Measurements from ENCODE around the gene SLC35E2B. TPM values are rescaled to one million over a fixed set of nuclear protein-coding genes. Genes with fewer than 3 reads are reported as not detected.
"Not testable (repeated sequence)": the region's sequence is repeated elsewhere in the genome, so short reads cannot be mapped to it uniquely, and the experiment has no call there.

SLC35E2B gene
- total RNA-seq, 1 donor from 2014 or later, result 25.3 TPM

DNA sequence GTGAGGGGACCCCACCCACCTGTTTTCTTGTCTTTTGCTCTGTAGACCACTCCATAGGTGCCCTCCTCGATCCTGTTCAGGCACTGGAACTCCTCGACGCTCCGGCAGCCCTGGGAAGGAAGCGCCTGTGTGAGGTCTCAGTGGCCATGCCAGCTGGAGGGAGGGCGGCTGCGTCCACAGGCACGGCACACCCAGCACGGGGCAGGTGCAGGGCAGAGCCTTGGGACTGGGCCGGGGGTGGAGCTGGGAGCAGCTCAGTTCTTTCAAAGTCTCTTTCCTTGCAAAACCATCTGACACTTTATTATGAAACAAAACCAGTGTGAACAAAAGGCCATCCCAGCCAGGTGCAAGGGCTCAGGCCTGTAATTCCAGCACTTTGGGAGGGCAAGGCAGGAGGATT is 13.0 kb upstream of the SLC35E2B start:
- DNase-seq; ATAC-seq; intact Hi-C loops (cut with micrococcal nuclease): not testable (repeated sequence)

DNA sequence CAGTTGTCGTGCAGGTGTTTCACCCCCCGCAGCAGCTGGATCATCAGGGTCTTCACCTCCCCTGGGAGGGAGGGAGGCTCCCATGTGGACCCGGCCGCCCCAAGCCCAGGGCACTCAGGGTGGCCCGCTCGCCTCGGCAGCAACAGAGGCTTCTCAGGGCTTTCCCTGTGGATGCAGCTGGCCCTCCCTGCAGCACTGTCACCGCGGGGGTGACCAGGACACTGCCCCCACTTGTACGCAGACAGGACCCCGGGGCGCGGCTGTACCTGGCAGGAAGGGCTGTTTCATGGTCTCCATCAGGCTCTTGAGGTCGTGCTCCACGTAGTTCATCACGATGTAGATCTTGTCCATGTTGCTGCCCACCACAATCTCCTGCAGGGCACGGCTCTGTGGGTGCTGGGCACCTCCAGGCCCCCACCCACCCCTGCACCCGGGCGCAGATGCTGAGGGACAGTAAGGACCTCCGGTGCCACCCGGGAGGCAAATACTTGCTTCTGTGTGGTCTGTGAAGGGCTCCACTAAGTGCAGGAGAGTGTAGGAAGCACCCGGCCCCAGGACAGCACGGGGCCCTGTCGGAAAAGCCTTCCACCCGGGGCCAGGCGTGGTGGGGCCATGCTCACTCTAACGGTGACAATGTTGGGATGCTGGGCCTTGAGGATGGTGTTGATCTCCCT is 11.8 kb upstream of the SLC35E2B start:
- intact Hi-C loops (cut with micrococcal nuclease); DNase-seq; ATAC-seq: not testable (repeated sequence)

DNA sequence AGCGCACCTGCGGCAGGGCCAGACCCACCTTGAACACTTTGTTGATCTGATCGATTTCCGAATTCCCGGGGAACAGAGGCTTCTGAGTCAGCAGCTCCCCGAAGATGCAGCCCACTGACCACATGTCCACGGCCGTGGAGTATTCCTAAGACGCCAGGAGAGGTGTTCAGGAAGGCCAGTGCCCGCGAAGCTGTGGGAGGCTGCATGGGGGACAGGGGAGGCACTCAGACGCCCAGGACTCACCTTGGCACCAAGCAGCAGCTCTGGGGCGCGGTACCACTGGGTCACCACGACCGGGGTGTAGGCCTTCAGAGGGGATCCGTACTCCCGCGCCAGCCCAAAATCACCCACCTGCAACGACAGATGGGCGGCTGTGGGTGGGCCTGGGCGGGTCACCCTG is 11.2 kb upstream of the SLC35E2B start:
- intact Hi-C loops (cut with micrococcal nuclease), result no loop called here
- DNase-seq (no peak), ATAC-seq (no peak)

- DNase-seq; intact Hi-C loops (cut with micrococcal nuclease); ATAC-seq: not testable (repeated sequence)
These were observed 9.9 kb upstream of the SLC35E2B start for GRCh38 chr1:1702506-1702905.

DNA sequence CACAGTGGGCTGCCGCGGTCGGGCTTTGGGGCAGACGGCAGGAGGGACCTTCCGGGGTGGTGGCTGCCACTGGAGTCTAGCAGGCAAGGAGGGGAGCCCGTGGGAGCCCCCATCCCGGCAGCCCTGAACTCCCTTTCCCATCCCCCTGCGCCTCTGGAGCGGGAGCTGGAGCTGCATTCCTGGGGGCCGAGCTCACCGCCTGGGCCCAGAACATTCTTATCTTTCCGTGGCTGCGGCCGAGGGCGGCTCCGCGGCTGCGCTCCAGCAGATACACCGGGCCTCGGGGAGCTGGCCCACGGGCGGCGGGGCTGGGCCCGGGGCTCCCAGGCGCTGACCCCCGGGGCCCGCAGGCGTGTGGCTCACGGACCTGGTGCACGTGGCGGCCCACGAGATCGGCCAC is 8.0 kb upstream of the SLC35E2B start:
- DNase-seq; intact Hi-C loops (cut with micrococcal nuclease): not testable (repeated sequence)
- ATAC-seq, result peak; percentile 85

DNA sequence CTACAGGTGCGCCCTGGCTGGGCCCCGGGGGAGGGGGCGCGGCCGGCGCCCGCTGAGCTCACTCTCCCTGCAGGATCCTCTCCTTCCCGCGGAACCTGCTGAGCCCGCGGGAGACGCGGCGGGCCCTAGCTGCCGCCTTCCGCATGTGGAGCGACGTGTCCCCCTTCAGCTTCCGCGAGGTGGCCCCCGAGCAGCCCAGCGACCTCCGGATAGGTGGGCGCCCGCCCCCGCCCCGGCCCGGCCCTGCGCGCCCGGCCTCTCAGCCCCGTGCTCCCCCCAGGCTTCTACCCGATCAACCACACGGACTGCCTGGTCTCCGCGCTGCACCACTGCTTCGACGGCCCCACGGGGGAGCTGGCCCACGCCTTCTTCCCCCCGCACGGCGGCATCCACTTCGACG is 7.5 kb upstream of the SLC35E2B start:
- intact Hi-C loops (cut with micrococcal nuclease); DNase-seq: not testable (repeated sequence)
- ATAC-seq, result peak; percentile 27

DNA sequence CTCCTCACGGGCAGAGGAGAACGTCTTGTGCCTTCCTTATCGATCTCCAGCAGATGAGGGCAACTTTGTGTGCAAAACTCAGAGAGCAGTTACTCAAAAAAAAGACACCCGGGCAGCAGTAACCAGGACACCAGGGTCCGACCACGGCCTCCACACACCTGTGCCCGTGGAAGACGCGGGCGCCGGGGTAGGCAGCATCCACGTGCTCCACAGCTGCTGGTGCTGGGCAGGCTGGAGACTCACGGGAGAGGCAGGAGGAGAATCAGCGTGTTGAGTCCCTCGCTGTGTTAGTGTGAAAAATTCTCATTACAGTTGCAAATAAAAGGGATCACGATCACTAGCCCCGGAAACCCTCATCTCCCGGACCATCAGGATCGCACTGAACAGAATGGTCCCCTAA is 6.5 kb upstream of the SLC35E2B start:
- DNase-seq; intact Hi-C loops (cut with micrococcal nuclease); ATAC-seq: not testable (repeated sequence)

GRCh38 chr1:1697358-1698183 is 5.0 kb upstream of the SLC35E2B start:
- ATAC-seq; DNase-seq; intact Hi-C loops (cut with micrococcal nuclease): not testable (repeated sequence)

- intact Hi-C loops (cut with micrococcal nuclease); DNase-seq: not testable (repeated sequence)
These were observed 4.1 kb upstream of the SLC35E2B start for GRCh38 chr1:1696431-1697357.

GRCh38 chr1:1692324-1692713 is 276 bp downstream of the SLC35E2B start:
- intact Hi-C loops (cut with micrococcal nuclease), result not testable (repeated sequence)
- peak; percentile 84 for DNase-seq
- ATAC-seq, result peak; percentile 81

More at GRCh38 chr1:1696431-1697357, 4.1 kb upstream of the SLC35E2B start:
- not testable (repeated sequence) for ATAC-seq

- intact Hi-C loops (cut with micrococcal nuclease); ATAC-seq; DNase-seq: not testable (repeated sequence)
These were observed 1.2 kb downstream of the SLC35E2B start for GRCh38 chr1:1691443-1691842.

GRCh38 chr1:1689526-1689925 is 3.1 kb downstream of the SLC35E2B start:
- peak; percentile 6 for DNase-seq
- intact Hi-C loops (cut with micrococcal nuclease); ATAC-seq: not testable (repeated sequence)

- DNase-seq, result peak; percentile 5
- ATAC-seq, result no peak
- intact Hi-C loops (cut with micrococcal nuclease), result no loop called here
These were observed 4.7 kb downstream of the SLC35E2B start for GRCh38 chr1:1687846-1688245.

GRCh38 chr1:1684031-1684681 is 8.4 kb downstream of the SLC35E2B start:
- DNase-seq (peak; percentile 18), ATAC-seq (no peak)
- intact Hi-C loops (cut with micrococcal nuclease), result no loop called here

- no peak for DNase-seq
- intact Hi-C loops (cut with micrococcal nuclease), result no loop called here
- ATAC-seq, result no peak
These were observed 9.3 kb downstream of the SLC35E2B start for GRCh38 chr1:1683104-1683905.

GRCh38 chr1:1680912-1681273 is 11.7 kb downstream of the SLC35E2B start:
- ATAC-seq, result no peak
- intact Hi-C loops (cut with micrococcal nuclease), result no loop called here
- peak; percentile 21 for DNase-seq

DNA sequence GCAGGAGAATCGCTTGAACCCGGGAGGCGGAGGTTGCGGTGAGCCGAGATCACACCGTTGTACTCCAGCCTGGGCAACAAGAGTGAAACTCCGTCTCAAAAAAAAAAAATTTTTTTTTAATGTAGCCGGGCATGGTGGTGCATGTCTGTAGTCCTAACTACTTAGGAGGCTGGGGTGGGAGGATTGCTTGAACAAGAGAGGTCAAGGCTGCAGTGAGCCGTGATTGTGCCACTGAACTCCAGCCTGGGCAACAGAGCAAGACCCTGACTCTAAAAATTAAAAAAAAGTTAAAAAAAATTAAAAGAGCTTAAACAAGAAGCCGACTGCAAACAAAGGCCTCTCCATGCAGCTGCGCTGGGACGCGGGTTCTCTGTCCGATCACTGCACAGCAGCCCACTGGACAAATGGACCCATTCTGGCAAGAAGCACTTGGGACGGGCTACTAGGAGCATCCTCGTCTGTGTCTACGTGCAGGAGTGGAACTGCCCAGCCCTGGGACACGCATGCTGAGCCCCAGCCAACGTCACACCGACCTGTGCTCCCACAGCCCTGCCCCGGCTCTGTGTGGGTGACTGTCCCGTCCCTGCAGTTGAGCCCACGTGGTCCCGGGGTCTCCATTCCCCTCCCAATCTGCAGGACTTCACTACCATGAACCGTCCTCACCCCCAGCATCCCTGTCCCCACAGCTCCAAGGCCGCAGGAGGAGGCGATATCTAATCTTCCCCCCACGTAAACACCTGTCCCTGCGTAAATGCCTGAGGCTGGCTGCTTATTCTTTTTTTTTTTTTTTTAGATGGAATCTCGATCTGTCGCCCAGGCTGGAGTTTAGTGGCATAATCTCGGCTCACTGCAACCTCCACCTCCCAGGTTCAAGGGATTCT is 12.3 kb downstream of the SLC35E2B start:
- intact Hi-C loops (cut with micrococcal nuclease), result no loop called here
- no peak for ATAC-seq
- no peak for DNase-seq

Data from left ventricle myocardium superior (tissue), 1 donor.